ENCODE results near the gene FCN3. TPM values are rescaled to one million over a fixed set of nuclear protein-coding genes. Genes with fewer than 3 reads are reported as not detected.

Gene FCN3
- total and polyA plus RNA-seq, 9 of the 15 experiments (the other 6 are each of a cell fraction or from before 2014, with no cell fraction given), result 0.49 TPM; not detected in 8

DNA sequence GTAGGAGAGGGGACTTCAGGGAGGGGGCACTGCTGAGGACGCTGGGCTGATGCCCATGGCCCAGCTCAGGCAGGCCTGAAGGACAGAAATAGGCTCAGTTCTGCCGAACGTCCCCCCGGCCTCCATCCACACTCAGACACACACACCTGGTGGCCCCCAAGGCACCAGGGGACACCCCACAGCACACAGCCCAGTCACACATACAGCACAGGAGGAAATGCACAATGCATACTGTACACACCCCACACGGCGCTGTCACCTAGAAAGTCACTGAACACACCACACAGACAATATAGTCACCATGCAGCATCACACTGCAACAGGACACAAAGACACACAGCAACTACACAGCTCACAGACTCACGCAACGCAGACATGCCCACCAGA, 32.2 kb downstream of the FCN3 start (continued):
- TF ChIP-seq, protein P1, sequence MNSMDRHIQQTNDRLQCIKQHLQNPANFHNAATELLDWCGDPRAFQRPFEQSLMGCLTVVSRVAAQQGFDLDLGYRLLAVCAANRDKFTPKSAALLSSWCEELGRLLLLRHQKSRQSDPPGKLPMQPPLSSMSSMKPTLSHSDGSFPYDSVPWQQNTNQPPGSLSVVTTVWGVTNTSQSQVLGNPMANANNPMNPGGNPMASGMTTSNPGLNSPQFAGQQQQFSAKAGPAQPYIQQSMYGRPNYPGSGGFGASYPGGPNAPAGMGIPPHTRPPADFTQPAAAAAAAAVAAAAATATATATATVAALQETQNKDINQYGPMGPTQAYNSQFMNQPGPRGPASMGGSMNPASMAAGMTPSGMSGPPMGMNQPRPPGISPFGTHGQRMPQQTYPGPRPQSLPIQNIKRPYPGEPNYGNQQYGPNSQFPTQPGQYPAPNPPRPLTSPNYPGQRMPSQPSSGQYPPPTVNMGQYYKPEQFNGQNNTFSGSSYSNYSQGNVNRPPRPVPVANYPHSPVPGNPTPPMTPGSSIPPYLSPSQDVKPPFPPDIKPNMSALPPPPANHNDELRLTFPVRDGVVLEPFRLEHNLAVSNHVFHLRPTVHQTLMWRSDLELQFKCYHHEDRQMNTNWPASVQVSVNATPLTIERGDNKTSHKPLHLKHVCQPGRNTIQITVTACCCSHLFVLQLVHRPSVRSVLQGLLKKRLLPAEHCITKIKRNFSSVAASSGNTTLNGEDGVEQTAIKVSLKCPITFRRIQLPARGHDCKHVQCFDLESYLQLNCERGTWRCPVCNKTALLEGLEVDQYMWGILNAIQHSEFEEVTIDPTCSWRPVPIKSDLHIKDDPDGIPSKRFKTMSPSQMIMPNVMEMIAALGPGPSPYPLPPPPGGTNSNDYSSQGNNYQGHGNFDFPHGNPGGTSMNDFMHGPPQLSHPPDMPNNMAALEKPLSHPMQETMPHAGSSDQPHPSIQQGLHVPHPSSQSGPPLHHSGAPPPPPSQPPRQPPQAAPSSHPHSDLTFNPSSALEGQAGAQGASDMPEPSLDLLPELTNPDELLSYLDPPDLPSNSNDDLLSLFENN (IDR thresholded peaks at IDR 0.05; ENCODE audit: low read depth in 2 of 2, low read length in 2 of 2), result no peak
- TF ChIP-seq FOXA3 (CRISPR knock-in tag; conservative IDR thresholded peaks at IDR 0.05 in 1 of 2, IDR thresholded peaks at IDR 0.05 in 1 of 2), result peak in 1 of 2 experiments; percentile 75; a peak in 1 of 4 replicates
- no peak for TF ChIP-seq ZNF277 (CRISPR knock-in tag; IDR thresholded peaks at IDR 0.05; ENCODE audit: borderline replicate concordance)
- no peak for TF ChIP-seq STAT6 (CRISPR knock-in tag; IDR thresholded peaks at IDR 0.05)
- TF ChIP-seq, protein P2, sequence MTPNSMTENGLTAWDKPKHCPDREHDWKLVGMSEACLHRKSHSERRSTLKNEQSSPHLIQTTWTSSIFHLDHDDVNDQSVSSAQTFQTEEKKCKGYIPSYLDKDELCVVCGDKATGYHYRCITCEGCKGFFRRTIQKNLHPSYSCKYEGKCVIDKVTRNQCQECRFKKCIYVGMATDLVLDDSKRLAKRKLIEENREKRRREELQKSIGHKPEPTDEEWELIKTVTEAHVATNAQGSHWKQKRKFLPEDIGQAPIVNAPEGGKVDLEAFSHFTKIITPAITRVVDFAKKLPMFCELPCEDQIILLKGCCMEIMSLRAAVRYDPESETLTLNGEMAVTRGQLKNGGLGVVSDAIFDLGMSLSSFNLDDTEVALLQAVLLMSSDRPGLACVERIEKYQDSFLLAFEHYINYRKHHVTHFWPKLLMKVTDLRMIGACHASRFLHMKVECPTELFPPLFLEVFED (CRISPR knock-in tag; conservative IDR thresholded peaks at IDR 0.05), result peak; percentile 82
